RKO (cell line): ENCODE data around the gene DOCK9.

Experiments
- DNase-seq: peaks from one replicate; pipeline ENCODE4 v3.0.0-alpha.2; 2016; ENCODE audit warnings: low spot score

Gene DOCK9

GRCh38 chr13:98998831-98999638 is 21.2 kb upstream of the DOCK9 start:
- DNase-seq = no peak

GRCh38 chr13:98997738-98998641 is 20.1 kb upstream of the DOCK9 start:
- no peak for DNase-seq

GRCh38 chr13:98997011-98997730 is 19.3 kb upstream of the DOCK9 start:
- no peak for DNase-seq

- no peak for DNase-seq
Measured at GRCh38 chr13:98996046-98996445, 18.2 kb upstream of the DOCK9 start.

- DNase-seq = no peak
Measured at GRCh38 chr13:98994896-98995295, 17.0 kb upstream of the DOCK9 start.

GRCh38 chr13:98994080-98994479 is 16.2 kb upstream of the DOCK9 start:
- DNase-seq = no peak

- DNase-seq = no peak
Measured at GRCh38 chr13:98992355-98992754, 14.5 kb upstream of the DOCK9 start.

GRCh38 chr13:98990701-98991100 is 12.8 kb upstream of the DOCK9 start:
- DNase-seq = no peak

- DNase-seq = no peak
Measured at GRCh38 chr13:98989469-98990235, 11.8 kb upstream of the DOCK9 start.

- no peak for DNase-seq
Measured at GRCh38 chr13:98988780-98989179, 10.9 kb upstream of the DOCK9 start.

- DNase-seq = no peak
Measured at GRCh38 chr13:98988277-98988676, 10.4 kb upstream of the DOCK9 start.

GRCh38 chr13:98987275-98987674 is 9.4 kb upstream of the DOCK9 start:
- no peak for DNase-seq

GRCh38 chr13:98986226-98986846 is 8.5 kb upstream of the DOCK9 start:
- DNase-seq = no peak

GRCh38 chr13:98985591-98985990 is 7.7 kb upstream of the DOCK9 start:
- DNase-seq = no peak

GRCh38 chr13:98984983-98985382 is 7.1 kb upstream of the DOCK9 start:
- no peak for DNase-seq

GRCh38 chr13:98984118-98984517 is 6.3 kb upstream of the DOCK9 start:
- no peak for DNase-seq

- no peak for DNase-seq
Measured at GRCh38 chr13:98983182-98983581, 5.3 kb upstream of the DOCK9 start.

- no peak for DNase-seq
Measured at GRCh38 chr13:98981369-98982080, 3.7 kb upstream of the DOCK9 start.

GRCh38 chr13:98979012-98979660 is 1.3 kb upstream of the DOCK9 start:
- no peak for DNase-seq

- peak; percentile 62 for DNase-seq
Measured at GRCh38 chr13:98978280-98978679, 416 bp upstream of the DOCK9 start.
